H1 (cell line): ENCODE results near the gene PLEKHO1. TPM values are rescaled to one million over a fixed set of nuclear protein-coding genes. Genes with fewer than 3 reads are reported as not detected.

ENCODE experiments used
- CTCF ChIA-PET: fragments of 300-600 bp; sonication (Branson Sonifier 250); formaldehyde crosslinking; loops from one replicate; lab custom pipeline; 2021; ENCODE audit not compliant: partially characterized antibody; lab: Charles Lee
- POLR2A ChIA-PET: fragments of 300-600 bp; sonication (Branson Sonifier 250); formaldehyde crosslinking; loops from one replicate; lab custom pipeline; 2021; ENCODE audit warnings: inconsistent platforms; ENCODE audit not compliant: partially characterized antibody; lab: Charles Lee
- DNase-seq, 2 experiments: peaks; one replicate each; pipeline versions ENCODE4 v3.0.0 to v3.0.0-alpha.2; 2010 to 2022; ENCODE audit warnings: low spot score in 2 of 2, low read depth in 1 of 2, mixed read lengths in 1 of 2
- FAIRE-seq: peaks from 2 replicates; lab custom pipeline; 2011; peaks lifted over from hg19 to GRCh38; lab: Jason Lieb, UNC
- H2AFZ ChIP-seq: 2 replicates; pipeline ENCODE4 v1.8.1; 2012; ENCODE audit warnings: low read length, inconsistent platforms
- H2AK5ac ChIP-seq: 2 replicates; pipeline ENCODE4 v1.6.1; 2013; ENCODE audit warnings: low read depth, low read length
- H2BK120ac ChIP-seq: replicated peaks from 2 replicates; pipeline ENCODE3; 2013; ENCODE audit warnings: low read depth, low read length, inconsistent platforms
- H2BK12ac ChIP-seq: 2 replicates; pipeline ENCODE4 v1.6.1; 2013; ENCODE audit warnings: low read depth, low read length
- H2BK15ac ChIP-seq: 2 replicates; pipeline ENCODE4 v1.6.1; 2013; ENCODE audit warnings: low read length
- H2BK20ac ChIP-seq: 2 replicates; pipeline ENCODE4 v1.6.1; 2013; ENCODE audit warnings: low read length
- H2BK5ac ChIP-seq: 2 replicates; pipeline ENCODE4 v1.6.1; 2013; ENCODE audit warnings: low read depth, low read length
- H3K14ac ChIP-seq: 2 replicates; pipeline ENCODE4 v1.6.1; 2013; ENCODE audit warnings: inconsistent platforms; ENCODE audit not compliant: insufficient read length
- H3K18ac ChIP-seq: 2 replicates; pipeline ENCODE4 v1.6.1; 2013; ENCODE audit warnings: low read length; ENCODE audit errors: extremely low read depth
- H3K23ac ChIP-seq: 2 replicates; pipeline ENCODE4 v1.6.1; 2013; ENCODE audit warnings: inconsistent platforms; ENCODE audit not compliant: insufficient read length
- H3K23me2 ChIP-seq: 2 replicates; pipeline ENCODE4 v1.6.1; 2013; ENCODE audit warnings: low read depth, low read length
- H3K27ac ChIP-seq: 2 replicates; pipeline ENCODE4 v1.6.1; 2011; ENCODE audit warnings: low read depth, low read length, inconsistent platforms
- H3K27me3 ChIP-seq, 4 experiments: replicated peaks in 1 of 4; 1 replicate in 1 of 4; 2 replicates in 3 of 4; pipeline versions ENCODE4 v1.6.1 to v1.8.1; 2011 to 2013; ENCODE audit warnings: low read length in 3 of 4, mild to moderate bottlenecking in 3 of 4, inconsistent platforms in 2 of 4, mixed read lengths in 2 of 4, moderate library complexity in 1 of 4; ENCODE audit not compliant: control insufficient read depth in 3 of 4, insufficient read depth in 3 of 4; ENCODE audit errors: extremely low read depth in 1 of 4
- H3K36me3 ChIP-seq, 4 experiments: 2 replicates each; pipeline versions ENCODE4 v1.6.1 to v1.8.1; 2011 to 2013; ENCODE audit warnings: mild to moderate bottlenecking in 4 of 4, low read length in 3 of 4, moderate library complexity in 2 of 4, control low read depth in 1 of 4, inconsistent platforms in 1 of 4; ENCODE audit not compliant: insufficient read depth in 4 of 4, control insufficient read depth in 2 of 4
- H3K4ac ChIP-seq: replicated peaks from 2 replicates; pipeline ENCODE3; 2013; ENCODE audit warnings: low read length, low read depth, mixed read lengths, inconsistent platforms; ENCODE audit not compliant: insufficient read length
- H3K4me1 ChIP-seq, 4 experiments: replicated peaks in 1 of 4; 1 replicate in 1 of 4; 2 replicates in 3 of 4; pipeline versions ENCODE4 v1.6.1 to v1.8.1; 2011 to 2013; ENCODE audit warnings: low read length in 3 of 4, inconsistent platforms in 2 of 4, mixed read lengths in 1 of 4; ENCODE audit not compliant: insufficient read depth in 4 of 4, control insufficient read depth in 3 of 4
- H3K4me2 ChIP-seq, 2 experiments: 2 replicates each; pipeline versions ENCODE4 v1.6.1 to v1.8.1; 2011 to 2013; ENCODE audit warnings: low read depth in 2 of 2, low read length in 2 of 2, control low read depth in 1 of 2, inconsistent platforms in 1 of 2, mild to moderate bottlenecking in 1 of 2; ENCODE audit not compliant: insufficient read depth in 1 of 2
- H3K4me3 ChIP-seq, 4 experiments: fragments of 200-600, 300-600 bp in 1 of 4; sonication (generic), shearing (Covaris generic), sonication (Bioruptor Twin) in 1 of 4; 2 replicates each; pipeline versions ENCODE4 v1.5.1 to v1.8.1; 2011 to 2016; ENCODE audit warnings: low read length in 4 of 4, low read depth in 3 of 4, control low read depth in 2 of 4, inconsistent platforms in 2 of 4, mild to moderate bottlenecking in 2 of 4, mixed read lengths in 1 of 4, moderate library complexity in 1 of 4; ENCODE audit not compliant: insufficient read depth in 2 of 4; ENCODE audit errors: extremely low read depth in 1 of 4
- H3K56ac ChIP-seq: replicated peaks from 2 replicates; pipeline ENCODE3; 2013; ENCODE audit warnings: low read depth, mild to moderate bottlenecking, mixed read lengths, low read length, inconsistent platforms; ENCODE audit not compliant: insufficient read length
- H3K79me1 ChIP-seq: 2 replicates; pipeline ENCODE4 v1.6.1; 2013; ENCODE audit warnings: low read depth, low read length, control low read depth
- H3K79me2 ChIP-seq, 2 experiments: 2 replicates each; pipeline versions ENCODE4 v1.6.1 to v1.8.1; 2012 to 2013; ENCODE audit warnings: low read length in 2 of 2, mild to moderate bottlenecking in 2 of 2, inconsistent platforms in 1 of 2; ENCODE audit not compliant: insufficient read depth in 2 of 2, control insufficient read depth in 1 of 2
- H3K9ac ChIP-seq, 4 experiments: replicated peaks in 1 of 4; 1 replicate in 1 of 4; 2 replicates in 3 of 4; pipeline versions ENCODE4 v1.6.1 to v1.8.1; 2011 to 2013; ENCODE audit warnings: low read depth in 3 of 4, low read length in 3 of 4, control low read depth in 2 of 4, mild to moderate bottlenecking in 2 of 4, moderate library complexity in 2 of 4, inconsistent platforms in 1 of 4; ENCODE audit errors: extremely low read depth in 1 of 4
- H3K9me3 ChIP-seq, 2 experiments: 2 replicates each; pipeline versions ENCODE4 v1.6.1 to v1.8.1; 2012 to 2013; ENCODE audit warnings: mild to moderate bottlenecking in 2 of 2, moderate library complexity in 2 of 2, control low read depth in 1 of 2, inconsistent platforms in 1 of 2, low read depth in 1 of 2, low read length in 1 of 2, mixed read lengths in 1 of 2; ENCODE audit not compliant: insufficient read depth in 2 of 2
- H4K20me1 ChIP-seq, 2 experiments: replicated peaks in 1 of 2; 2 replicates each; pipeline versions ENCODE3 to v1.8.1; 2011 to 2013; ENCODE audit warnings: inconsistent platforms in 2 of 2, low read length in 2 of 2, mild to moderate bottlenecking in 1 of 2; ENCODE audit not compliant: insufficient read depth in 2 of 2, control insufficient read depth in 1 of 2
- H4K5ac ChIP-seq: 2 replicates; pipeline ENCODE4 v1.6.1; 2013; ENCODE audit warnings: low read length, low read depth, mixed read lengths, inconsistent platforms; ENCODE audit not compliant: insufficient read length
- H4K8ac ChIP-seq: 2 replicates; pipeline ENCODE4 v1.8.0; 2013; ENCODE audit warnings: mild to moderate bottlenecking, moderate library complexity, low read length, inconsistent platforms; ENCODE audit not compliant: insufficient read depth; ENCODE audit errors: extremely low read depth
- H4K91ac ChIP-seq: replicated peaks from 2 replicates; pipeline ENCODE3; 2013; ENCODE audit warnings: low read length, mixed read lengths, inconsistent platforms; ENCODE audit not compliant: insufficient read length
- ASH2L ChIP-seq: fragments of 200-600, 300-600 bp; sonication (generic); IDR thresholded peaks from one replicate; pipeline ENCODE4 v1.7.1; 2017; ENCODE audit warnings: low read length
- ATF2 ChIP-seq: IDR thresholded peaks from 2 replicates; pipeline ENCODE4 v1.6.1; 2012; ENCODE audit warnings: low read length, inconsistent platforms
- CTBP2 ChIP-seq: IDR thresholded peaks from 2 replicates; pipeline ENCODE4 v1.7.0; 2011; ENCODE audit warnings: borderline replicate concordance, mild to moderate bottlenecking, moderate library complexity, mixed read lengths, low read length; ENCODE audit not compliant: insufficient read depth, insufficient read length
- EZH2 ChIP-seq: fragments of 200-600 bp; sonication (generic); IDR thresholded peaks from 2 replicates; pipeline ENCODE4 v1.7.1; 2012; ENCODE audit warnings: low read depth, mild to moderate bottlenecking, moderate library complexity, low read length, inconsistent platforms; ENCODE audit not compliant: severe bottlenecking
- GABPA ChIP-seq: IDR thresholded peaks from 2 replicates; pipeline ENCODE4 v1.6.1; 2011; ENCODE audit warnings: mild to moderate bottlenecking, low read length, moderate library complexity, borderline replicate concordance; ENCODE audit not compliant: insufficient read depth
- HDAC6 ChIP-seq: IDR thresholded peaks from one replicate; pipeline ENCODE4 v1.7.1; 2012; ENCODE audit warnings: low read depth, mild to moderate bottlenecking, inconsistent platforms, low read length, moderate library complexity
- JUN ChIP-seq: IDR thresholded peaks from 2 replicates; pipeline ENCODE4 v1.6.1; 2011; ENCODE audit warnings: low read depth, mild to moderate bottlenecking, improper control_type of control experiment, low read length
- MAFK ChIP-seq: IDR thresholded peaks from 2 replicates; pipeline ENCODE4 v1.6.1; 2012; ENCODE audit warnings: low read depth, mild to moderate bottlenecking, improper control_type of control experiment, low read length
- POLR2A ChIP-seq, 2 experiments: IDR thresholded peaks; 1 replicate in 1 of 2; 2 replicates in 1 of 2; pipeline ENCODE4 v1.6.1; 2011; ENCODE audit warnings: low read depth in 2 of 2, low read length in 2 of 2, mild to moderate bottlenecking in 2 of 2; ENCODE audit errors: control extremely low read depth in 1 of 2
- SIRT6 ChIP-seq: IDR thresholded peaks from one replicate; pipeline ENCODE4 v1.7.1; 2012; ENCODE audit warnings: low read length, inconsistent platforms
- TCF12 ChIP-seq: IDR thresholded peaks from 2 replicates; pipeline ENCODE4 v1.6.1; 2011; ENCODE audit warnings: low read depth, mild to moderate bottlenecking, low read length
- USF2 ChIP-seq: IDR thresholded peaks from 2 replicates; pipeline ENCODE4 v1.6.1; 2011; ENCODE audit warnings: low read length, improper control_type of control experiment
- WGBS, 2 experiments: shearing (Covaris generic) in 1 of 2; methylation state at CpG; one replicate each; pipeline versions ENCODE4 v1.1.6 to v1.1.7; 2013 to 2015; ENCODE audit warnings: low lambda C conversion rate in 2 of 2, mixed read lengths in 2 of 2, inconsistent platforms in 1 of 2, low coverage in 1 of 2, missing lambda C conversion rate in 1 of 2; ENCODE audit not compliant: insufficient replicate concordance in 2 of 2, insufficient coverage in 1 of 2, insufficient read length in 1 of 2; ENCODE audit errors: extremely low coverage in 1 of 2, missing lambda C conversion rate in 1 of 2; 5-methylcytosine and 5-hydroxymethylcytosine counted together
- polyA plus RNA-seq, 7 experiments: library from polyadenylated mRNA; depleted of rRNA in 3 of 7; stranded (reverse) in 5 of 7; unstranded in 2 of 7; fragments of >200 nt in 5 of 7; fragments of 200-250 nt in 2 of 7; gene quantifications; 1 replicate in 5 of 7; 2 replicates in 1 of 7; 4 replicates in 1 of 7; pipeline versions ENCODE4 v1.2.1 to v1.2.3, GENCODE V29; 2011 to 2013; ENCODE audit warnings: missing spikeins in 2 of 7, mixed read lengths in 2 of 7
- total RNA-seq: library from RNA; stranded (reverse); fragmentation: NEBNext Ultra II Directional; extraction: Animal tissue kit (Norgen Biotek cat#: 25700); gene quantifications from 2 replicates; pipeline ENCODE4 v1.2.1, GENCODE V29; 2021

Gene PLEKHO1
- total and polyA plus RNA-seq, 2 of the 8 experiments (the other 6 are each of a cell fraction or from before 2014, with no cell fraction given), result 23.2 to 37.0 TPM

GRCh38 chr1:150171801-150172200 lies 22.1 kb downstream of the PLEKHO1 start:
- CTCF ChIA-PET, result interaction anchor here (0.6 to 6.6 kb wide), 8 partner anchors 9 to 223 kb away, joined by 3 to 34 read pairs (median 4); no protein-coding TSS in a partner anchor
- no peaks in the 10 kb centered on the region for H3K4me1 ChIP-seq
- no peak for TF ChIP-seq GABPA
- no peak for TF ChIP-seq SIRT6
- no peak for TF ChIP-seq ASH2L
- TF ChIP-seq TCF12, result no peak
- TF ChIP-seq HDAC6, result no peak
- no peak for TF ChIP-seq JUN
- no peak for TF ChIP-seq USF2
- TF ChIP-seq MAFK, result no peak
- no peak for TF ChIP-seq POLR2A (IDR thresholded peaks at IDR 0.05; ENCODE audit: control extremely low read depth in 1 of 2, low read depth in 2 of 2, low read length in 2 of 2)
- no peak for TF ChIP-seq EZH2
- no peak for TF ChIP-seq ATF2
- TF ChIP-seq CTBP2, result no peak

More at GRCh38 chr1:150171801-150172200, 22.1 kb downstream of the PLEKHO1 start:
- no peaks in the 10 kb centered on the region for H3K9me3 ChIP-seq
- POLR2A ChIA-PET, result interaction anchor here (0.7 to 3.5 kb wide), 4 partner anchors 9 to 285 kb away, joined by 3 to 15 read pairs (median 6); partner anchors contain the start of gene PLEKHO1
- no peaks in the 10 kb centered on the region for H3K79me1 ChIP-seq
- H4K8ac ChIP-seq, result no peak overlapping the region
- no peak overlapping the region for H3K18ac ChIP-seq
- no peaks in the 10 kb centered on the region for H4K20me1 ChIP-seq
- no peak overlapping the region for H2BK120ac ChIP-seq
- no peak overlapping the region for H3K4me3 ChIP-seq
- no peak for DNase-seq
- no peaks in the 10 kb centered on the region for H3K79me2 ChIP-seq
- H4K91ac ChIP-seq, result no peak overlapping the region
- H3K27me3 ChIP-seq, result no peaks in the 10 kb centered on the region
- H3K56ac ChIP-seq, result no peak overlapping the region
- H3K9ac ChIP-seq, result no peak overlapping the region
- no peaks in the 10 kb centered on the region for H3K36me3 ChIP-seq
- no peak overlapping the region for H2BK20ac ChIP-seq
- H3K4ac ChIP-seq, result no peak overlapping the region
- no peak overlapping the region for H2BK5ac ChIP-seq
- H2BK12ac ChIP-seq, result no peak overlapping the region
- H3K23ac ChIP-seq, result no peak overlapping the region
- no peak overlapping the region for H3K4me2 ChIP-seq
- no peak overlapping the region for H2AK5ac ChIP-seq
- H4K5ac ChIP-seq, result no peak overlapping the region
- no peak for FAIRE-seq
- no peak overlapping the region for H3K27ac ChIP-seq
- no peak overlapping the region for H2BK15ac ChIP-seq
- H3K23me2 ChIP-seq, result no peaks in the 10 kb centered on the region
- H3K14ac ChIP-seq, result no peak overlapping the region
- 86% methylated on average over 2 of the region's 2 CpGs; no CpG with 5 or more reads in 1 of the 2 experiments for WGBS, 2 experiments
- H2AFZ ChIP-seq, result no peak overlapping the region
